GM19438 (cell line): Measurements from ENCODE around the gene ARHGAP15.

Experiments
- ATAC-seq: cut with Tn5 transposase; IDR thresholded peaks from one replicate; pipeline ENCODE4 v1.9.1; 2021; ENCODE audit warnings: low read depth; ENCODE audit not compliant: unreplicated experiment

ARHGAP15 gene

GRCh38 chr2:143551971-143552650 lies 422.9 kb downstream of the ARHGAP15 start:
- ATAC-seq = no peak

- no peak for ATAC-seq
Observed at GRCh38 chr2:143553261-143553660, 424.0 kb downstream of the ARHGAP15 start.

- no peak for ATAC-seq
Observed at GRCh38 chr2:143558665-143559064, 429.4 kb downstream of the ARHGAP15 start.

GRCh38 chr2:143559147-143559546 lies 429.9 kb downstream of the ARHGAP15 start:
- no peak for ATAC-seq

GRCh38 chr2:143560724-143561123 lies 431.5 kb downstream of the ARHGAP15 start:
- no peak for ATAC-seq

- no peak for ATAC-seq
Observed at GRCh38 chr2:143564419-143564818, 435.2 kb downstream of the ARHGAP15 start.

GRCh38 chr2:143571747-143572146 lies 442.5 kb downstream of the ARHGAP15 start:
- no peak for ATAC-seq

- ATAC-seq = no peak
Observed at GRCh38 chr2:143572421-143572820, 443.2 kb downstream of the ARHGAP15 start.

- no peak for ATAC-seq
Observed at GRCh38 chr2:143574069-143574468, 444.9 kb downstream of the ARHGAP15 start.

- no peak for ATAC-seq
Observed at GRCh38 chr2:143575340-143575739, 446.1 kb downstream of the ARHGAP15 start.

- no peak for ATAC-seq
Observed at GRCh38 chr2:143577489-143577888, 448.3 kb downstream of the ARHGAP15 start.

- no peak for ATAC-seq
Observed at GRCh38 chr2:143579456-143579855, 450.2 kb downstream of the ARHGAP15 start.

GRCh38 chr2:143581134-143581533 lies 451.9 kb downstream of the ARHGAP15 start:
- ATAC-seq = no peak

GRCh38 chr2:143582046-143582747 lies 453.0 kb downstream of the ARHGAP15 start:
- no peak for ATAC-seq

GRCh38 chr2:143584936-143585335 lies 455.7 kb downstream of the ARHGAP15 start:
- no peak for ATAC-seq

GRCh38 chr2:143586119-143586518 lies 456.9 kb downstream of the ARHGAP15 start:
- ATAC-seq = no peak

- no peak for ATAC-seq
Observed at GRCh38 chr2:143588746-143589145, 459.5 kb downstream of the ARHGAP15 start.

- ATAC-seq = no peak
Observed at GRCh38 chr2:143594161-143594560, 464.9 kb downstream of the ARHGAP15 start.

- no peak for ATAC-seq
Observed at GRCh38 chr2:143594745-143595144, 465.5 kb downstream of the ARHGAP15 start.

GRCh38 chr2:143600116-143600515 lies 470.9 kb downstream of the ARHGAP15 start:
- ATAC-seq = no peak

- ATAC-seq = no peak
Observed at GRCh38 chr2:143601828-143602227, 472.6 kb downstream of the ARHGAP15 start.

- no peak for ATAC-seq
Observed at GRCh38 chr2:143603035-143603655, 473.9 kb downstream of the ARHGAP15 start.
